Breast epithelium (tissue), 4 donors: Measurements from ENCODE around the gene SLC13A1. TPM values are rescaled to one million over a fixed set of nuclear protein-coding genes. Genes with fewer than 3 reads are reported as not detected.
A peak's percentile ranks its signal among the peaks of the same experiment; 100 is the strongest.

Source experiments
- DNase-seq, 2 donors: peaks; one replicate each; pipeline ENCODE4 v3.0.0-alpha.2; 2019; ENCODE audit warnings: low spot score in 2 of 2
- H3K27ac ChIP-seq, 2 donors: fragments of 200-600 bp; sonication (generic) in 1 of 2; one replicate each; pipeline ENCODE4 v1.5.1; 2016 to 2019; ENCODE audit warnings: mild to moderate bottlenecking in 1 of 2
- H3K27me3 ChIP-seq, 2 donors: fragments of 200-600 bp; sonication (generic) in 1 of 2; one replicate each; pipeline versions ENCODE4 v1.5.1 to v1.6.0; 2017 to 2019; ENCODE audit warnings: control low read depth in 1 of 2, mild to moderate bottlenecking in 1 of 2
- H3K36me3 ChIP-seq: fragments of 200-600 bp; one replicate; pipeline ENCODE4 v1.5.1; 2019
- H3K4me1 ChIP-seq, 2 donors: fragments of 200-600 bp; sonication (generic); one replicate each; pipeline ENCODE4 v1.5.1; 2016 to 2019; ENCODE audit warnings: control low read depth in 1 of 2
- H3K4me3 ChIP-seq, 3 donors: fragments of 200-600 bp; sonication (generic); 1 replicate in 2 of 3; 2 replicates in 1 of 3; pipeline ENCODE4 v1.5.1; 2016 to 2019; ENCODE audit warnings: mild to moderate bottlenecking in 3 of 3, moderate library complexity in 2 of 3
- H3K9me3 ChIP-seq, 2 donors: fragments of 200-600 bp; sonication (generic) in 1 of 2; one replicate each; pipeline ENCODE4 v1.5.1; 2016 to 2019; ENCODE audit warnings: control low read depth in 1 of 2
- CTCF ChIP-seq, 3 donors: fragments of 450-650 bp; IDR thresholded peaks; one replicate each; pipeline ENCODE4 v1.5.1; 2016 to 2017; ENCODE audit warnings: antibody characterized with exemption in 3 of 3, mild to moderate bottlenecking in 3 of 3, moderate library complexity in 3 of 3
- POLR2A ChIP-seq: fragments of 450-650 bp; IDR thresholded peaks from one replicate; pipeline ENCODE4 v1.6.1; 2016; ENCODE audit warnings: antibody characterized with exemption, mild to moderate bottlenecking, moderate library complexity
- POLR2AphosphoS5 ChIP-seq, 3 donors: sonication (generic); formaldehyde crosslinking; IDR thresholded peaks; one replicate each; pipeline ENCODE4 v1.6.1; 2017; ENCODE audit warnings: antibody characterized with exemption in 3 of 3
- intact Hi-C: fragments of 100-400 bp; cut with DNase I; formaldehyde crosslinking; loops from one replicate; pipeline ENCODE4 v1.15.1; 2023; ENCODE audit warnings: low total_unique reads
- total RNA-seq, 3 donors: library from RNA; depleted of rRNA; stranded (reverse); fragments of >200 nt; gene quantifications; one replicate each; pipeline ENCODE4 v1.1.0, GENCODE V29; 2016

SLC13A1 gene
- total RNA-seq, 3 donors from 2014 or later = not detected

GRCh38 chr7:123198668-123199652 lies 809 bp downstream of the SLC13A1 start:
- intact Hi-C loops = no loop called here
- DNase-seq = no peak
- no peaks in the 10 kb centered on the region for H3K36me3 ChIP-seq
- H3K27me3 ChIP-seq = no peaks in the 10 kb centered on the region
- H3K4me3 ChIP-seq = no peak overlapping the region
- no peaks in the 10 kb centered on the region for H3K4me1 ChIP-seq
- H3K9me3 ChIP-seq = no peaks in the 10 kb centered on the region
- no peak overlapping the region for H3K27ac ChIP-seq
- TF ChIP-seq CTCF (IDR thresholded peaks at IDR 0.05) (no peak), POLR2AphosphoS5 (IDR thresholded peaks at IDR 0.05) (no peak), POLR2A (no peak)

- Histone ChIP-seq H3K4me3 (no peak overlapping the region), H3K36me3 (no peaks in the 10 kb centered on the region), H3K27ac (no peak overlapping the region), H3K27me3 (no peaks in the 10 kb centered on the region), H3K9me3 (no peaks in the 10 kb centered on the region), H3K4me1 (no peaks in the 10 kb centered on the region)
- no peak for TF ChIP-seq POLR2AphosphoS5 (IDR thresholded peaks at IDR 0.05)
- TF ChIP-seq CTCF (IDR thresholded peaks at IDR 0.05) = no peak
- no peak for TF ChIP-seq POLR2A
- no peak for DNase-seq
- intact Hi-C loops = no loop called here
These were observed 1.7 kb downstream of the SLC13A1 start for GRCh38 chr7:123198111-123198510.

- no peak for DNase-seq
- Histone ChIP-seq H3K4me3 (no peak overlapping the region), H3K27me3 (no peaks in the 10 kb centered on the region), H3K9me3 (no peaks in the 10 kb centered on the region), H3K36me3 (no peaks in the 10 kb centered on the region), H3K4me1 (no peaks in the 10 kb centered on the region), H3K27ac (no peak overlapping the region)
- TF ChIP-seq CTCF (IDR thresholded peaks at IDR 0.05) (no peak), POLR2AphosphoS5 (IDR thresholded peaks at IDR 0.05) (no peak), POLR2A (no peak)
- intact Hi-C loops = no loop called here
These were observed 6.5 kb downstream of the SLC13A1 start for GRCh38 chr7:123193235-123193634.

- Histone ChIP-seq H3K27ac (peak overlapping the region; percentile 39 to 56), H3K36me3 (no peaks in the 10 kb centered on the region), H3K27me3 (no peaks in the 10 kb centered on the region), H3K4me3 (no peak overlapping the region), H3K4me1 (no peaks in the 10 kb centered on the region), H3K9me3 (no peaks in the 10 kb centered on the region)
- DNase-seq = no peak
- TF ChIP-seq CTCF (IDR thresholded peaks at IDR 0.05) = no peak
- TF ChIP-seq POLR2AphosphoS5 (IDR thresholded peaks at IDR 0.05) = no peak
- TF ChIP-seq POLR2A = no peak
- intact Hi-C loops = no loop called here
These were observed 8.6 kb downstream of the SLC13A1 start for GRCh38 chr7:123191132-123191531.

- TF ChIP-seq POLR2A = no peak
- TF ChIP-seq POLR2AphosphoS5 (IDR thresholded peaks at IDR 0.05) = no peak
- no peak for TF ChIP-seq CTCF (IDR thresholded peaks at IDR 0.05)
- Histone ChIP-seq H3K27ac (peak overlapping the region in 1 of 2 donors; percentile 11), H3K9me3 (peaks cover 0 to 7% of the 10 kb centered on the region in 2 donors), H3K4me1 (no peaks in the 10 kb centered on the region), H3K36me3 (no peaks in the 10 kb centered on the region), H3K4me3 (no peak overlapping the region), H3K27me3 (no peaks in the 10 kb centered on the region)
- intact Hi-C loops = no loop called here
- no peak for DNase-seq
These were observed 9.5 kb downstream of the SLC13A1 start for GRCh38 chr7:123190109-123190831.
